HEK293 (cell line): ENCODE measurements around the gene USP37.

ENCODE experiments used
- ZNF138 ChIP-seq: fragments of 450-650 bp; formaldehyde crosslinking; IDR thresholded peaks from 2 replicates; pipeline ENCODE4 v1.5.1; 2016; ENCODE audit warnings: missing biosample characterization, missing genetic modification characterization, borderline replicate concordance
- ZNF558 ChIP-seq: fragments of 450-650 bp; formaldehyde crosslinking; IDR thresholded peaks from 2 replicates; pipeline ENCODE4 v1.5.1; 2016; ENCODE audit warnings: missing biosample characterization, missing genetic modification characterization
- ZNF561 ChIP-seq: fragments of 450-650 bp; IDR thresholded peaks from 2 replicates; pipeline ENCODE4 v1.5.1; 2018; ENCODE audit warnings: missing biosample characterization, missing genetic modification characterization, borderline replicate concordance
- ZNF660 ChIP-seq: fragments of 450-650 bp; IDR thresholded peaks from 2 replicates; pipeline ENCODE4 v1.5.1; 2018; ENCODE audit warnings: missing biosample characterization, mild to moderate bottlenecking, missing genetic modification characterization
- TF ChIP-seq, protein P1 (sequence below): fragments of 450-650 bp; formaldehyde crosslinking; IDR thresholded peaks from 2 replicates; pipeline ENCODE4 v1.5.1; 2016; ENCODE audit warnings: missing biosample characterization, missing genetic modification characterization, low read depth
- TF ChIP-seq, protein P2 (sequence below): fragments of 450-650 bp; formaldehyde crosslinking; IDR thresholded peaks from 2 replicates; pipeline ENCODE4 v1.5.1; 2016; ENCODE audit warnings: missing biosample characterization, missing genetic modification characterization

DNA sequence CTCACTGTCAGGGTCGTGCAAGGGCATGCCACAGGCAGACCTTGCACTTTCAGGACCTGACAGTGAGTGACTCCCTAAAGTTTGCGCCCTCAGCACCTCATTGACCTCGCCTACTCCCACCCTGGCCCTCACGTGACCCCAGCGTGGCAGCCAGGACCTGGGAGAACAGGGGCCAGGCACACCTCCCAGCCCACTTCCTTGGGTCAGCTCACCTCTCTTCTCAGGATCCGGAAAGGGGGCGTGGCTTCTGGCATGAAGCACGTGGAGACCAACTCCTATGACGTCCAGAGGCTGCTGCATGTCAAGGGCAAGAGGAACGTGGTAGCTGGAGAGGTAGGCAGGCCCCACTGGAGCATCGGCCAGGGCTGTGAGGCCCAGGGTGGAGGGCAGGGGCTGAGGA is 140.4 kb downstream of the USP37 start:
- TF ChIP-seq ZNF660 (tag by site-specific recombination) = no peak
- TF ChIP-seq ZNF561 (tag by site-specific recombination) = no peak
- TF ChIP-seq, protein P1, sequence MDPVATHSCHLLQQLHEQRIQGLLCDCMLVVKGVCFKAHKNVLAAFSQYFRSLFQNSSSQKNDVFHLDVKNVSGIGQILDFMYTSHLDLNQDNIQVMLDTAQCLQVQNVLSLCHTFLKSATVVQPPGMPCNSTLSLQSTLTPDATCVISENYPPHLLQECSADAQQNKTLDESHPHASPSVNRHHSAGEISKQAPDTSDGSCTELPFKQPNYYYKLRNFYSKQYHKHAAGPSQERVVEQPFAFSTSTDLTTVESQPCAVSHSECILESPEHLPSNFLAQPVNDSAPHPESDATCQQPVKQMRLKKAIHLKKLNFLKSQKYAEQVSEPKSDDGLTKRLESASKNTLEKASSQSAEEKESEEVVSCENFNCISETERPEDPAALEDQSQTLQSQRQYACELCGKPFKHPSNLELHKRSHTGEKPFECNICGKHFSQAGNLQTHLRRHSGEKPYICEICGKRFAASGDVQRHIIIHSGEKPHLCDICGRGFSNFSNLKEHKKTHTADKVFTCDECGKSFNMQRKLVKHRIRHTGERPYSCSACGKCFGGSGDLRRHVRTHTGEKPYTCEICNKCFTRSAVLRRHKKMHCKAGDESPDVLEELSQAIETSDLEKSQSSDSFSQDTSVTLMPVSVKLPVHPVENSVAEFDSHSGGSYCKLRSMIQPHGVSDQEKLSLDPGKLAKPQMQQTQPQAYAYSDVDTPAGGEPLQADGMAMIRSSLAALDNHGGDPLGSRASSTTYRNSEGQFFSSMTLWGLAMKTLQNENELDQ (tag by site-specific recombination) = no peak
- no peak for TF ChIP-seq ZNF558 (tag by site-specific recombination)
- no peak for TF ChIP-seq ZNF138 (tag by site-specific recombination)
- TF ChIP-seq, protein P2, sequence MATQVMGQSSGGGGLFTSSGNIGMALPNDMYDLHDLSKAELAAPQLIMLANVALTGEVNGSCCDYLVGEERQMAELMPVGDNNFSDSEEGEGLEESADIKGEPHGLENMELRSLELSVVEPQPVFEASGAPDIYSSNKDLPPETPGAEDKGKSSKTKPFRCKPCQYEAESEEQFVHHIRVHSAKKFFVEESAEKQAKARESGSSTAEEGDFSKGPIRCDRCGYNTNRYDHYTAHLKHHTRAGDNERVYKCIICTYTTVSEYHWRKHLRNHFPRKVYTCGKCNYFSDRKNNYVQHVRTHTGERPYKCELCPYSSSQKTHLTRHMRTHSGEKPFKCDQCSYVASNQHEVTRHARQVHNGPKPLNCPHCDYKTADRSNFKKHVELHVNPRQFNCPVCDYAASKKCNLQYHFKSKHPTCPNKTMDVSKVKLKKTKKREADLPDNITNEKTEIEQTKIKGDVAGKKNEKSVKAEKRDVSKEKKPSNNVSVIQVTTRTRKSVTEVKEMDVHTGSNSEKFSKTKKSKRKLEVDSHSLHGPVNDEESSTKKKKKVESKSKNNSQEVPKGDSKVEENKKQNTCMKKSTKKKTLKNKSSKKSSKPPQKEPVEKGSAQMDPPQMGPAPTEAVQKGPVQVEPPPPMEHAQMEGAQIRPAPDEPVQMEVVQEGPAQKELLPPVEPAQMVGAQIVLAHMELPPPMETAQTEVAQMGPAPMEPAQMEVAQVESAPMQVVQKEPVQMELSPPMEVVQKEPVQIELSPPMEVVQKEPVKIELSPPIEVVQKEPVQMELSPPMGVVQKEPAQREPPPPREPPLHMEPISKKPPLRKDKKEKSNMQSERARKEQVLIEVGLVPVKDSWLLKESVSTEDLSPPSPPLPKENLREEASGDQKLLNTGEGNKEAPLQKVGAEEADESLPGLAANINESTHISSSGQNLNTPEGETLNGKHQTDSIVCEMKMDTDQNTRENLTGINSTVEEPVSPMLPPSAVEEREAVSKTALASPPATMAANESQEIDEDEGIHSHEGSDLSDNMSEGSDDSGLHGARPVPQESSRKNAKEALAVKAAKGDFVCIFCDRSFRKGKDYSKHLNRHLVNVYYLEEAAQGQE (tag by site-specific recombination) = no peak
